Lower leg skin (tissue), 4 donors: Measurements from ENCODE around the gene TNNI3. TPM values are rescaled to one million over a fixed set of nuclear protein-coding genes. Genes with fewer than 3 reads are reported as not detected.
A peak's percentile ranks its signal among the peaks of the same experiment; 100 is the strongest.
"Not testable (repeated sequence)": the region's sequence is repeated elsewhere in the genome, so short reads cannot be mapped to it uniquely, and the experiment has no call there.

Source experiments
- DNase-seq, 2 donors: peaks; one replicate each; pipeline ENCODE4 v3.0.0-alpha.2; 2019; ENCODE audit warnings: low spot score in 2 of 2
- H3K4me3 ChIP-seq: fragments of 200-600 bp; sonication (generic); 2 replicates; pipeline ENCODE4 v1.5.1; 2017; ENCODE audit warnings: mild to moderate bottlenecking, low read depth; ENCODE audit not compliant: poor library complexity, severe bottlenecking
- CTCF ChIP-seq, 3 donors: fragments of 450-650 bp; IDR thresholded peaks; one replicate each; pipeline ENCODE4 v1.5.1; 2016; ENCODE audit warnings: antibody characterized with exemption in 3 of 3, mild to moderate bottlenecking in 3 of 3, moderate library complexity in 2 of 3
- POLR2A ChIP-seq, 2 donors: fragments of 450-650 bp; IDR thresholded peaks; one replicate each; pipeline ENCODE4 v1.6.1; 2016 to 2017; ENCODE audit warnings: antibody characterized with exemption in 2 of 2, mild to moderate bottlenecking in 1 of 2, moderate library complexity in 1 of 2
- WGBS, 2 donors: methylation state at CpG; one replicate each; pipeline ENCODE4 v1.1.5; 2018; 5-methylcytosine and 5-hydroxymethylcytosine counted together
- intact Hi-C: fragments of 100-400 bp; cut with DNase I; formaldehyde crosslinking; loops from one replicate; pipeline ENCODE4 v1.15.0; 2023; ENCODE audit warnings: low total_unique reads
- total RNA-seq, 4 donors: library from RNA; depleted of rRNA; stranded (reverse); fragments of >200 nt; gene quantifications; one replicate each; pipeline ENCODE4 v1.1.0, GENCODE V29; 2016

The TNNI3 gene
- total RNA-seq = 1 to 10 TPM in 2 of 4 donors, not detected in 2; 1.4 to 2.8 TPM

GRCh38 chr19:55157064-55157908 is at the start of gene TNNI3:
TNNI3 (minus strand) TSS chr19:55157732; CDS start chr19:55157589, 143 bp downstream.
- 49 to 51% methylated on average over 32 to 33 of the region's 39 CpGs for WGBS, 2 donors
- no peak within 1 kb of the TSS for H3K4me3 ChIP-seq
- DNase-seq = no peak
- intact Hi-C loops = no loop called here
- no peak for TF ChIP-seq CTCF (IDR thresholded peaks at IDR 0.05)
- no peak for TF ChIP-seq POLR2A (IDR thresholded peaks at IDR 0.05)

- DNase-seq = peak; percentile 72 to 92
- no peak overlapping the region for H3K4me3 ChIP-seq
- no peak for TF ChIP-seq CTCF (IDR thresholded peaks at IDR 0.05)
- TF ChIP-seq POLR2A (IDR thresholded peaks at IDR 0.05) = no peak
- intact Hi-C loops = no loop called here
- WGBS, 2 donors = 27 to 39% methylated on average over 26 to 29 of the region's 29 CpGs
Measured at GRCh38 chr19:55206664-55207500, 49.4 kb upstream of the TNNI3 start.

- H3K4me3 ChIP-seq, DNase-seq, intact Hi-C loops: not testable (repeated sequence)
- 67 to 82% methylated on average over 7 to 10 of the region's 10 CpGs for WGBS, 2 donors
Measured at GRCh38 chr19:55202199-55202598, 44.7 kb upstream of the TNNI3 start.

- intact Hi-C loops = no loop called here
Measured at GRCh38 chr19:55199620-55200204, 42.2 kb upstream of the TNNI3 start.

GRCh38 chr19:55198651-55199050 is 41.1 kb upstream of the TNNI3 start:
- DNase-seq = no peak
- TF ChIP-seq POLR2A (IDR thresholded peaks at IDR 0.05) (no peak), CTCF (IDR thresholded peaks at IDR 0.05) (no peak)
- intact Hi-C loops = no loop called here
- 64 to 66% methylated on average over 5 of the region's 5 CpGs for WGBS, 2 donors
- no peak overlapping the region for H3K4me3 ChIP-seq

More at GRCh38 chr19:55199620-55200204, 42.2 kb upstream of the TNNI3 start:
- 72 to 74% methylated on average over 5 of the region's 5 CpGs for WGBS, 2 donors
- no peak for DNase-seq
- TF ChIP-seq POLR2A (IDR thresholded peaks at IDR 0.05) (no peak), CTCF (IDR thresholded peaks at IDR 0.05) (no peak)
- no peak overlapping the region for H3K4me3 ChIP-seq

- intact Hi-C loops = no loop called here
- WGBS, 2 donors = 59 to 68% methylated on average over 4 of the region's 4 CpGs
- DNase-seq = no peak
- TF ChIP-seq POLR2A (IDR thresholded peaks at IDR 0.05) (no peak), CTCF (IDR thresholded peaks at IDR 0.05) (no peak)
- H3K4me3 ChIP-seq = no peak overlapping the region
Measured at GRCh38 chr19:55197528-55197927, 40.0 kb upstream of the TNNI3 start.
